T-helper 1 cell (primary cell): ENCODE measurements around the gene PACSIN3.
A peak's percentile ranks its signal among the peaks of the same experiment; 100 is the strongest.

Experiments
- DNase-seq, 5 donors: peaks; one replicate each; pipeline ENCODE4 v3.0.0-alpha.2; 2012 to 2020

The PACSIN3 gene

GRCh38 chr11:47175746-47176327 is 10.4 kb downstream of the PACSIN3 start:
- DNase-seq, result no peak

GRCh38 chr11:47172740-47173336 is 13.4 kb downstream of the PACSIN3 start:
- no peak for DNase-seq

GRCh38 chr11:47171856-47172255 is 14.4 kb downstream of the PACSIN3 start:
- no peak for DNase-seq

DNA sequence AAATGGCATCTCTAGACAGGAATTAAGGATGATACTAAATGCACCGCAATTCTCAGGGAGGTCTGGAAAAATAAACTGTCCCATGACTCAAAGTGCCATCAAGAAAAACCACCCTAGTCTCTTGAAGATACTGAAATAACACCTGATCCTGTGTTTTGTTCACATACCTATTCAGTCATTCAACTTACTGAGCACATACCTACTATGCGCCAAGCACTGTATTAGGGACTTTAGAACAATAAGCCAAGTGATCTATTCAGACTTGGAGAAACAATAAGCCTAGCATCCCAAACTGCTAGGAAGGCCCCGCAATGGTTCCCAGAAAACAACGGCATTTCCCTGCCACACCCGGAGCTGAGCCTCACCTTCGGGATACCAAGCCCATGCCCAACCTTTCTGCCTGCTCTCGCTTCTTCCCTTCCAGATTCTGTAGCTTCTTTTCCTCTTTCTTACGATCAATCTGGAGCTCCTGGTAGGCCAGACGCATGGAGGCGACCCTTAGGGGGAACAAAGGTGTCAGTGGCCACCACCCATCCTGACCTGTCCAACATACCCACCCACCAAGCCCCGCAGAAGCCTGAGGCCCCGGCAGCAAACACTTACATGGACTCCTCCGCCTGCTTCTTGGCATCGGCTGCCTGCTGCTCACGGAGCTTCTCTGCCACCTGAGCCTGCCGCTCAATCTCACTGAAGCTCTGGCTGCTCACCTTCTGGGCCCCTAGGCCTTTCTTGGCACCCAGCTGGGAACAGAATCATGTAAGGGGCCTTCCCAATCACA is 15.0 kb downstream of the PACSIN3 start:
- DNase-seq, result no peak

- DNase-seq, result no peak
Observed at GRCh38 chr11:47166368-47166767, 19.9 kb downstream of the PACSIN3 start.

DNA sequence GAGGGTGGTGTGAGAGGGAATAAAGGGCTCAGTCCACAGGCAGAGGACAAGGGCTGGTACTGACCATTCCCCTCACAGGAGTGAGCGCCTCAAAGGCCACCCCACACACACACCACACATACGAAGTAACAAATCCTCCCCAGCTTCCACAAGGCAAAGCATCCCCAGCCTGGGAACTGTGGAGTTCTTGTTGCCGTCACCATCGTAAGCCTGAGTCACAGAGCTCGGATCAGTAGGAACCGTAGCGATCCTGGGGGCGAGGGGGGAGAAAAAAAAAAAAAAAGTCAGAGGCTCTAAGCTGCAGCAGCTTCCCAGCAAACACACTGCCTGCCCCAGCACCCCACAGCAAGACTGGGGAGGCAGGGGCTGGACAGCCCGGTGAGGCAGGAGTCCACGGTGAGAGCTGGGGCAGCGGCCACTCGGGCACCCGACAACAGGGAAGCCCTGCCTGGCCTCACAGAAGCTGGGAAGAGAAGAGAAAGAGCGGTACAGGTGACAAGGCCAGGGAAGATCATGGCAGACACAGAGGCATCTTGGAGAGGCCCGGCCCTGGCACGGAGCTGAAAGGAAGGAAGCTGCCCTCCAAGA is 20.9 kb downstream of the PACSIN3 start:
- DNase-seq, result no peak

- no peak for DNase-seq
Observed at GRCh38 chr11:47164321-47164720, 21.9 kb downstream of the PACSIN3 start.

GRCh38 chr11:47163898-47164297 is 22.3 kb downstream of the PACSIN3 start:
- no peak for DNase-seq

DNA sequence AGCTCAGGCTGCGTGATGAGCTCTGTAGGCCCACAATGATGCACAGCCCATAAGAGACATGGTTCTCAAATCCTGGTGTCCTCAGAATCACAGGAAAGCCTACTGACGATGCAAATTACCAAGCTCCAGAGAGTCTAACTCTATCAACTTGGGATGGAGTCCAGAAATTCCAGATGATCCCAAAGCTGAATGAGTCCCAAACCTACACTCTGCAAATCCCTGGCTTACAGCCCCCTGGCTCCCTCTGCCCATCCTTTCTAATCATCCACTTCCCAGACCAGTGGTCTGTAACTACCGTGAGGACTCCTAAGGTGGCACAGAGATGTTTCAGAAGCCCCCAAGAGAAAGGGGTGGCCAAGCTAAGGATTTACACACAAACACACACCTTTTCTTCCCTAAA is 23.0 kb downstream of the PACSIN3 start:
- DNase-seq, result no peak

DNA sequence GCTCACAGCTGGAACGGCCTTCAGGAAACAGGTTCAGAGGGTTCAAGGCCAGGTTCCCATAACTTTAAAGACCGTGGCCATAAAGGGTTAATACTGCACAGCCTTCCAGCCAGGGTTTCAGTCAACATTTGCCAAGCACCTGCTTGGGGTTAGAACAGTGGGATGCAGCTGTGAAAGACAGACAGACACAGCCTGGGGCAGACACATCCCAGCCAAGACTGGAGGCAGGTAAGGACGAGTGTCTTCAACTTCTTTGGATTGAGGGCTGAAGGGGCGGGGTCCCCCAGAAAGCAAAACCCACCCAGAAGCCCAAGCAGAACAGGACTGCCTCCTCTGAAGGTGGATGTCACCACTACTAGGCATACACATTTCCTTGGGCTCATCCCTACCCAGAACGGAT is 23.8 kb downstream of the PACSIN3 start:
- no peak for DNase-seq

DNA sequence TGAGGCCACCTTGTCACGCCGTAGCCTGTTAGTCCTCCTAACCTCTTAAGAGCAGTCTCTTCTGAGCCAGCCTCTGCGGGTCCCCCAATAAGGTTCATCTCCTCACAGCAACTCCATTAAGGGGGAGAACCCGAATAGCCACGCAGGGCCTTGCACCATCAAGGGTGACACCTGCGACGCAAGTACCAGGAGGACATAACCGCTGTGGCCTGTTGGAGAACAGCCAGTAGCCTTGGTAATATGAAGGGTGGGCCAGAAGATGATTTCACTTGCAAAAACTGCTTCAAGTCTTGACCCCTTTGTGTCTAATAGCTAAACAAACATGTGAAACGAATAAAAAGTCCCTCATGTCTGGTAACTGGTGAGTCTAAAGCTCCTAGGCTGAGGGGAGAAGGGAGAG is 24.3 kb downstream of the PACSIN3 start:
- no peak for DNase-seq

DNA sequence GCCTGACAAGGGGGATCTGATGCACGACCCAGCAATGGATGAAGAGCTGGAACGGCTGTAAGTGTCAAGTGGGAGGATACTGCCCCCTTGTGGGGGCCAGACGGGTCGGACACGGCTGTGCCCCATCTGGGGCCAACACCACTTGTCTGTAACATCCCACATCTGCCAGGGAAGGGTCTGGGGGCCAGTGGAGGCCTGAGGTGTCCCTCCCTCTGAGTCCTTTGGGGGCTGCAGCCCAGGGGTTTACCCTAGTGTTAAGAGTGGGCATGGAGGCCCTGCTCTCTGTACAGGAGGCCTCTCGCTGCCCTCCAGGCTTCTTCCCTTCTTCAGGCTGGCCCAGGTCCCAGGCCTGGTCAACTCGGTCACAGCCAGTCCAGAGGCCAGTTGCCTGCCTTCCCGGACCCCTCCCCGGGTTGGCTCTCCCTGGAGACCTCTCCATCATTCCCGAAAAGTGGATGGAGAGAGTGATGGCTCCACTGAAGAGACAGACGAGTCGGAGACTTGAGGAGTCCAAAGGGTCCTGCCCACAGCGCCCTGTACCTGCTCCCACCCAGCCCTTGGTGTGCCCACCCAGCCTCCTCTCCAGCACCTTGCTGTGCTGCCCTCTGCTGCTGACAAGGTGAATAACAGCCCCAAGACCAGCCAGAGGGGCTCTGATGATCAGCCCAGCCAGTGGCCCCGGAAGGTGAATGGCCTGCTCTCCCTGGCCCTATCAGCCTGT is 24.9 kb downstream of the PACSIN3 start:
- DNase-seq, result peak in 4 of 5 donors; percentile 35 to 60 (median 46)

DNA sequence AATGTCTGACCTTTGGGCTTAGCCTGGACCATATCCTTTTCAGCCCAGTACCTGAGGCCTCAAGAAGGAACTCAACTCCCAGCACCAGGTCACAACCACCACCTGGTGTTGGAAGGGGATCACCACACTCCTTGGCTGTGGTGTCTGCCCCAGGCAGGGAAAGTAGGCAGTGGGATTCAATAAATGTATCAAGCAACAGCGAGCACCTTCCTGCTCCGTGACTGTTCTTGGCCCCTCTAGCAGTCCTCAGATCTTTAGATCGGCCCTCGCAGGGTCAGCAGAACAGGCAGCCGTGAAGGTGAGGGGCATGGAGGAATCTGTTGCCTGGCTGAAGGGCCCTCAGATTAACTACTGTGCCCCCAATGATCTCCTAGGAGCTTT is 25.5 kb downstream of the PACSIN3 start:
- no peak for DNase-seq

GRCh38 chr11:47158242-47158641 is 28.0 kb downstream of the PACSIN3 start:
- no peak for DNase-seq

DNA sequence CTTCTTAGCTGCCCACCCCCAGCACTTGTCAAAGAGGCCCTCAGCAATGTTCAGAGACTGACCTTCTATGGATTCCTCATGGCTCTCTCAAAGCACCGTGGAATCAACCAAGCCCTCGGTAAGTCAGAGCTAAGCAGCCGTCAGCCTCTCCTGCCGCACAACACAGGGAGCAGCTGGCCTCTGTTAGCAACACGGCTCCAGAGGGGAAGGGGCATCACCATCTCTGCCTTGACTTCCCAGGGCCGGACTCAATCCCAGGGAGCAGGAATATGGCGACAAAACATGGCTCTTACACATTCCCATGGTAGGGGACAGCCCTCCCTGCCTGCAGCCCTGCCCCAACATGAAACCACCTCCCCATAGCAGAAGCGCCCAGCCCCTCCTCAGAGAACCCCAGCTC is 28.4 kb downstream of the PACSIN3 start:
- no peak for DNase-seq

DNA sequence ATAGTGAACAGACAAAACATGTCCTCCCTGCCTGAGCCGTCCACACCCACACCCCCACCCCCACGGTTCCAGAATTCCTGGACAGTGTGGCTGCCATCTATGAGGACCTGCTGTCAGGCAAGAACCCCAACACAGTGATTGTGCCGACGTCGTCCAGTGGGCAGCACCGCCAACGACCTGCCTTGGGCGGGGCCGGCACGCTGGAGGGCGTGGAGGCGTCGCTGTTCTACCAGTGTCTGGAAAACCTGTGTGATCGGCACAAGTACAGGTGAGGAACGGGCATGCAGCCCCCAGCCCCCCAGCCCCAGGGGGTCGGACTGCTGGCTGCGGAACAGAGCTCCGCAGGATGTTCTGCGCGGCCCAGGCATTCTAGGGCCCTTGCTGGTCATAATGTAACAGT is 29.3 kb downstream of the PACSIN3 start:
- no peak for DNase-seq

DNA sequence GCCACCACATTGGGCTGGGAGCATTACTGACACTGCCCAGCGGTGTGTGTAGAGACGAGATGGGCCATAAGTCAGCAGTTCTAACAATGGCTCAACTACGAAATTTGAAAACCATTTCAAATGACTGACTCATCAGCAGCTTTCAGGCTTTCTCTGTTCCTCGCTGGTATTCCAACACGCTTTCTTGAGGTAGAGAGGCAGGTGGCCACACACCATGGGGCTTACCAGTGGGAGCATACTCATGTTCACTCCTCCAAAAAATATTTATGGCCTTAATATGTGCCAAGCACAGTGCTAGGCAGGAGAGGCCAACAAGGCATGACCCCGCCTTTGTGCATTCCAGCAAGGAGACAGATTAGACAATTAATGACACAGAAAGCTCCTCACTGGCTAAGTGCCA is 29.9 kb downstream of the PACSIN3 start:
- no peak for DNase-seq

DNA sequence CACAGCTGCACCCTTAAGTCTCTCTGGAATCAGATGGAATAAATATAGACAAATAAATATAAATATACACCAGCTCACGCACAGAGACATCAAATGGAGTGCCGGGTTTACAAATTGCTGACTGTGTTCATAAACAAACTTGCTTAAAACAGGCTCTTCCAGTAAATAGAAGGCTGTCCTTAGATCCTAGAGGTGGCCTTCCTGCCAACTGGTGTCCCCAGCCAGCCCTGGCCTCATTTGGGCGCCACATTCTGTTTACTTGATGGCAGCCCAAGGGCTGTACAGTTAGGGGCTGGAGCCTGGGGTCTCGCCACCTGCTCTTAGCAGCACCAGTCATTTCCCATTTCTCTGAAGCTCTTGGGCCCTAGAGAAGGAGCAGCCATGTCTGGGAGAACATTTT is 30.4 kb downstream of the PACSIN3 start:
- no peak for DNase-seq

DNA sequence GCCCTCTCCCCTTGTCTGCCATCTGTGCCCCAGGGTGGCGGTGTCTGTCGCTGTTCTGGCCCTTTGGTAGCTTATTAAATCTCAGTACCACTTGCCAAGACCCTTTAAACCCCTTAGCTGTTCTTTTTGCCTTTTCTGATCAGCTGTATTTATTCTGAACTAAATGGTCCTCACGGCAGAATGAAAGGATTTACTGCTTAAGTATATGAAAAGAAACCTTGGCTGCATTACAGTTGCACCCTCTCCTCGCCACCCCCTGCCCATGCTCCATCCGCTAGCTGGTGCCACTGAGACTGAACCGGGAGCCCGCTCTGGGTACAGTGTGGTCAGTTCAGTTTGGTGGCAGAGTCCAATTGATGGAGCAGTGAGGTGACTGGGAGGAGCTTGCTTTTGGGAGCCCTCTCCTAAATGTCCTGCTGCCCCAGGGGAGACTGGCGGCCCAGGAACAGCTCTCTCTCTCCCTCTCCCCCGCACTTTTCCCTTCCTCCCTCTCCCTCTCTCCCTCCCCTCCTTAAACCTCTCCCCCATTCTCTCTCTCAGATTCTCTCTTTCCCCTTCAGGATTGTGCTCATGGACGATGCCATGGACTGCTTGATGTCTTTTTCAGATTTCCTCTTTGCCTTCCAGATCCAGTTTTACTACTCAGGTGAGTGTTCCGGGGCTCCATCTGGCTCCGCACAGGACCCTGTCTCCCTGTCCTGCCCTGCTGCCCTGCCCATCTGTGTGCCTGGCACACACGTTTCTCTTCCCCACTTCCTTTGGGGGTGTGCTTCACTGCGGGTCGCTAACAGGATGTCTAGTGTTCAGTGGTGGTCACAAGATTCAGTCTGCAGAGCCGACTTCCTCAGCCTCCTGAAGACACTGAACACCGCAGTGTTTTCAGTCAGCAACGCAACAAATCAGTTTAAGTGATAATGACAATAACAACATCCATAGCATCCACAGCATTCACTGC is 31.3 kb downstream of the PACSIN3 start:
- peak in 1 of 5 donors; percentile 43 for DNase-seq

DNA sequence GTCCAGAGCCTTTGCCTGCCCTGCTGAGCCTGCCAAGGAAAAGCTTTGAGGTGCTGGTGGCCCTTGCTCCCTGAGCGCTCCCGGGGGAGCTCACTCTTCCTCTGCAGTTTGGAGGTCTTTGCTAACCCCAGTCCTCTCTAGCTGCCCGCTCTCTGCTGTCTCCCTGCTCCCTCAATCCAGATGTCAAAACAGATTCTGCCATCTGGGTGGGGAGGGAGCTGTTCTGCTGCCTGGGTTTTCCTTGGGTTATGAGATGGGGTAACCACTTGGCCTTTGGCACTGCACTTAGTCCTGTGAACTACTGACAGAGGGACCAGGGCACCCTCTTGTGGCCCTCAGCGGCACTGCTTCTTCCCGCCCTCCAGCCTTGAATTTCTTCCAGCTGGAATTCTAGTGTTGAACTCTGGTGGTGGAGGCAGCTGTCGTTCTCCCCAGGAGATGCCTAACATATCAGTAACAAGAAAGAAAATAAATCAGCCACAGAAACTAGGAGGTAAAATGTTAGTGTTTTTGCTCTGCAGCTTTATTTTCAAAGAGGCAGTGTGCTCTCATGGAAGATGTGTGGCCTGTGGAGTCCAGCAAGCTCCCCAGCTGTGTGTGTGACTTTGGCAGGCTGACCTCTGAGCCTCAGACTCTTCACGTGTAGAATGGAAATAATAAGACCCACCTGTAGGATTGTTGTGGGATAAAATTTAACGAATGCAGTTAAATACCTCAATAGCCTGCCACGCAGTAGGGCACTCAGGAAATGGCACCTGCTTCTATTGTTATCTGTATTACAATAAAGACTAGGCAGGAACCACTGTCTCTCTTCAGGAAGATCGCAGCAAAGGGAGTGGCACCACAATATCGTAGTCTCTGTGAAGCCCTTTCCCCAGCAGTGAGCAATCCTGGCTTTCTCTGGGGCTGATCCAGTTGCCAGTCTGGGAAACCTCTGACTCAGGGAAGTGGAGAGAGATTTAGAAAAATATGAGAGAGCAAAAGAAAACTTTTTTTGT is 33.0 kb downstream of the PACSIN3 start:
- peak in 4 of 5 donors; percentile 24 to 41 (median 28) for DNase-seq
